ENCODE results near the gene CD300A.

Gene CD300A

DNA sequence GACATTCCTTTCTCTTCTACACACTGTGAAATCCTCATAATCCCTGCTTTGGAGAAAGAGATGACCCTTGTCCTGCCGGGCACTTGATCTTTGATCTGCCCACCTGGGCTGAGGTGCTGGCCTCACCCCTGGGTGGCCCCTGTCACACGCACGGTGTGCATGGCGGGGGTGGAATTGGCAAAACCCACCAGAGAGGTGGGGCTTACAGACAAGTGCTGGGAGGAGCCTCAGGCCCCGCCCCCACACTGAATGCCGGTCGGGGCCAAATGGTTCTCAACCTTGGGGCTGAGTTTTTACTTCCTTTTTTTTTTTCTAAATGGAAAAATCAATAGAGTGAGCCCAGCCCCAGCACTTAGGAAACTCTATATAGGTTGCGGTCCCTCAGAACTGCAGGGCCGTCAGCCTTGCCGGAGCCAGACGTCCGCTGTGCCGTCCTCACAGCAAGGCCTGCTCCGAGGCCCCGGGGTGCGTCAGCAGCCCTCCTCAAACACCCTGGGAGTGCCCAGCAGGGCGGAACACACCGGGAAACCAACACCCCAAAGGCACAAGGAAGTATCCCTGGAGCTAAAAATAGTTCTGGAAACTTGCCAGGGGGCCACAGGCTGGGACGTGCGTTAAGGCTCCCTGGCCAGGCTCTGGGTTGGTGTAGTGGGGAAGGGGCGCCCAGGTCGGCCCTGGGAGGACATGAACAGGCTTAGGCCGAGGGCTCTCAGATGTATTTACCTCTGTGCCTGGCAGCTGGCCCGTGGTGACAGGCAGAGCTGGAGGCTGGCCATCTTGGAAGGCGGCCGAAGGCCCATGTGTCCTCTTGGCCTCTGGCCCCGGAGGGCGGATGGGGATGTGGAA, 23.5 kb upstream of the CD300A start:
- no peak overlapping the region for H3K4me2 ChIP-seq (ENCODE audit: low read length)
- no peaks in the 10 kb centered on the region for H3K4me1 ChIP-seq (ENCODE audit: control insufficient read depth, insufficient read depth, low read length)
- no peaks in the 10 kb centered on the region for H3K27me3 ChIP-seq (ENCODE audit: control insufficient read depth, insufficient read depth, low read length)
- no peak overlapping the region for H3K4me3 ChIP-seq (ENCODE audit: low read length)
- H3K36me3 ChIP-seq (ENCODE audit: insufficient read depth, low read length) = no peaks in the 10 kb centered on the region
- H3K9me3 ChIP-seq (replicated peaks; ENCODE audit: low read length) = no peaks in the 10 kb centered on the region
- no peak overlapping the region for H3K9ac ChIP-seq (ENCODE audit: low read depth, low read length)

DNA sequence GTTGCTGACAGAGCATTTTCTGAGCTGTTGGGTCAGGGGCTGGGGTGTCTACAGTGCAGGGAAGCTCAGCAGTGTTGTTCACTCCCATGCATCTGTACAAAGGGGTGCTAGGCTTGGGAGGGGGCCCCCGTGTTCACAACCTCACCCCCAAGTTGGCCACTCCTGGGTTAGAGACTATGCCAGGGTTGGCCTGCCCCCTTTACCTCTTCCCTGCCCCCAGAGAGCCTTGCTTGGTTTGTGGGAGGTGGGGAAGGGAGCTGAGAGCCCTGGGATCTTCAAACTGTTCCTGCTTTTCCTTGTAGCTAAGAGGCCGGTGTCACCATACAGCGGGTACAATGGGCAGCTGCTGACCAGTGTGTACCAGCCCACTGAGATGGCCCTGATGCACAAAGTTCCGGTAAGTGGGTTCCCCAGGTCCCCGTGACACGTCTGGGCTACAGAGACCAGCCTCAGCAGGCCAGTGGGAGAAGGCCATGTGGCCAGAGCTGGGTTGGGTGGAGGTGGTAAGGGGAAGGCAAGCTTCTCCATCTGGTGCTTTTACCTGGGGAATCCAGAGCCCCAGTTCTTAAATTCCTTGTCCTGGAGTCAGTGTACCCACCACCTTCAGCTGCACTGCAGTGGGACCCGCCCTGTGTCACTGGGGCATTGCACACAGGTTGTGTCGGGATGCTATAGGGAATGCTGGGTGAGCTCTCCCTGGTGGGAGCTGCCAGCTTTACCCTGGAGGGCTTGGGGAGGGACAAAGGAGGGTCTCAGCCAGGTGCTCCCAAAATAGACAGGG, 22.7 kb upstream of the CD300A start:
- no peaks in the 10 kb centered on the region for H3K27me3 ChIP-seq (ENCODE audit: control insufficient read depth, insufficient read depth, low read length)
- no peak overlapping the region for H3K4me2 ChIP-seq (ENCODE audit: low read length)
- no peak overlapping the region for H3K9ac ChIP-seq (ENCODE audit: low read depth, low read length)
- H3K4me3 ChIP-seq (ENCODE audit: low read length) = no peak overlapping the region
- H3K4me1 ChIP-seq (ENCODE audit: control insufficient read depth, insufficient read depth, low read length) = no peaks in the 10 kb centered on the region
- no peaks in the 10 kb centered on the region for H3K36me3 ChIP-seq (ENCODE audit: insufficient read depth, low read length)
- H3K9me3 ChIP-seq (replicated peaks; ENCODE audit: low read length) = no peaks in the 10 kb centered on the region

DNA sequence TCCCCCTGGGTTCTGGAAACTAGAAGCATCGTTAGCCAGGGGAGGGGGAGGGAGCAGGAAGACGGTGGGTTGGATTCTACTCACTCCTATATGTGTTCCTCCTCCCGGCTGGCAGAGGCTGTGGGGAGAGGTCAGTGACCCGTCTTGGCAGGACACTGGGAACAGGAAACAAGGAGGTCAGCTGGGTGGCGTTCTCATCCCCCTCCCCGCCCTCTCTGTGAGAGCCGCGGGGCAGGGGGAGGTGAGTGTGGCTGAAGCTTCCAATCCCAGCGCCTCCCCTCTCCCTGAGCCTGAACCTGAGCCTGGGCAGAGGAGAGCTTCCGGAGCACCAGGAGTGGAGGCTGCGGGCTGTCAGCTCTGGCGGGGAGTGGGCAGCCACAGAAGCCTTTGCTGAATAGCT, 22.0 kb upstream of the CD300A start:
- Histone ChIP-seq H3K27me3 (ENCODE audit: control insufficient read depth, insufficient read depth, low read length) (no peaks in the 10 kb centered on the region), H3K4me1 (ENCODE audit: control insufficient read depth, insufficient read depth, low read length) (no peaks in the 10 kb centered on the region), H3K9ac (ENCODE audit: low read depth, low read length) (no peak overlapping the region), H3K4me3 (ENCODE audit: low read length) (no peak overlapping the region), H3K9me3 (replicated peaks; ENCODE audit: low read length) (no peaks in the 10 kb centered on the region), H3K4me2 (ENCODE audit: low read length) (no peak overlapping the region), H3K36me3 (ENCODE audit: insufficient read depth, low read length) (no peaks in the 10 kb centered on the region)

DNA sequence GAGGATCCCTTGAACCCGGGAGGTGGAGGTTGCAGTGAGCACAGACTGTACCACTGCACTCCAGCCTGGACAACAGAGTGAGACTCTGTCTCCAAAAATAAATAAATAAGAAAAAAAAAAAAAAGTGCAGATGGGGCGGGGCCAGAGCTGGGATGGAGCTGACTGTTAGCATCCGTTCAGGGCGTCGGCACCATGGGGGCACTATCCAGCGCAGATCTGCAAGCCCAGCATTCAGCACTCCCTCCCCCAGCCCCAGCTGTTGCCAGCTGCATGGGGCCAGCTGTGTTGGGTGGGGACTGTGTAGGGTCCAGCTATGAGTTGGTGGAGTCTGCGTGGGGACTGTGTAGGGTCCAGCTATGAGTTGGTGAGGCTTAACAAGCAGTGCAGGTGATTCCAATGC, 21.3 kb upstream of the CD300A start:
- no peak overlapping the region for H3K4me3 ChIP-seq (ENCODE audit: low read length)
- H3K4me1 ChIP-seq (ENCODE audit: control insufficient read depth, insufficient read depth, low read length) = no peaks in the 10 kb centered on the region
- H3K4me2 ChIP-seq (ENCODE audit: low read length) = no peak overlapping the region
- H3K9ac ChIP-seq (ENCODE audit: low read depth, low read length) = no peak overlapping the region
- H3K9me3 ChIP-seq (replicated peaks; ENCODE audit: low read length) = no peaks in the 10 kb centered on the region
- no peaks in the 10 kb centered on the region for H3K27me3 ChIP-seq (ENCODE audit: control insufficient read depth, insufficient read depth, low read length)
- H3K36me3 ChIP-seq (ENCODE audit: insufficient read depth, low read length) = no peaks in the 10 kb centered on the region

DNA sequence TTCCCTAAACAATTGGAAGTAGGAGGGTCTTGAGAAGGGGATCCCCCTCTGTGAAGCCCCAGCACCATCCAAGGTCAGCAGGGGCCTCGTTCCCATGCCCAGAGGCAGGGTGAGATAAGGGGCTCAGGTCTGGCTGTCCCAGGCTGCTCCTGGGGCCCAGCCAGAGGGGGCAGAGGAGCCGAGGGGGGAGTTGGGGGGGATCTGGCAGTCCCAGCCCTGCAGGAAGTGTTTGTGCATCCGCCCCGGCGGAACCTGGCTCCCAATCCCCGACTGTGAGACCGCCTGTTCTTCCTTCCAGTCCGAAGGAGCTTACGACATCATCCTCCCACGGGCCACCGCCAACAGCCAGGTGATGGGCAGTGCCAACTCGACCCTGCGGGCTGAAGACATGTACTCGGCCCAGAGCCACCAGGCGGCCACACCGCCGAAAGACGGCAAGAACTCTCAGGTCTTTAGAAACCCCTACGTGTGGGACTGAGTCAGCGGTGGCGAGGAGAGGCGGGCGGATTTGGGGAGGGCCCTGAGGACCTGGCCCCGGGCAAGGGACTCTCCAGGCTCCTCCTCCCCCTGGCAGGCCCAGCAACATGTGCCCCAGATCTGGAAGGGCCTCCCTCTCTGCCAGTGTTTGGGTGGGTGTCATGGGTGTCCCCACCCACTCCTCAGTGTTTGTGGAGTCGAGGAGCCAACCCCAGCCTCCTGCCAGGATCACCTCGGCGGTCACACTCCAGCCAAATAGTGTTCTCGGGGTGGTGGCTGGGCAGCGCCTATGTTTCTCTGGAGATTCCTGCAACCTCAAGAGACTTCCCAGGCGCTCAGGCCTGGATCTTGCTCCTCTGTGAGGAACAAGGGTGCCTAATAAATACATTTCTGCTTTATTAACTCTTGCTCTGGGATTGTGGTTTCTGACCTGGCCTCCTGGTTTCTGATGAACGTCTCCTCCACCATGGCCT, 19.6 kb upstream of the CD300A start:
- Histone ChIP-seq H3K9ac (ENCODE audit: low read depth, low read length) (no peak overlapping the region), H3K4me1 (ENCODE audit: control insufficient read depth, insufficient read depth, low read length) (no peaks in the 10 kb centered on the region), H3K4me2 (ENCODE audit: low read length) (no peak overlapping the region), H3K27me3 (ENCODE audit: control insufficient read depth, insufficient read depth, low read length) (no peaks in the 10 kb centered on the region), H3K9me3 (replicated peaks; ENCODE audit: low read length) (no peaks in the 10 kb centered on the region), H3K4me3 (ENCODE audit: low read length) (no peak overlapping the region), H3K36me3 (ENCODE audit: insufficient read depth, low read length) (no peaks in the 10 kb centered on the region)

DNA sequence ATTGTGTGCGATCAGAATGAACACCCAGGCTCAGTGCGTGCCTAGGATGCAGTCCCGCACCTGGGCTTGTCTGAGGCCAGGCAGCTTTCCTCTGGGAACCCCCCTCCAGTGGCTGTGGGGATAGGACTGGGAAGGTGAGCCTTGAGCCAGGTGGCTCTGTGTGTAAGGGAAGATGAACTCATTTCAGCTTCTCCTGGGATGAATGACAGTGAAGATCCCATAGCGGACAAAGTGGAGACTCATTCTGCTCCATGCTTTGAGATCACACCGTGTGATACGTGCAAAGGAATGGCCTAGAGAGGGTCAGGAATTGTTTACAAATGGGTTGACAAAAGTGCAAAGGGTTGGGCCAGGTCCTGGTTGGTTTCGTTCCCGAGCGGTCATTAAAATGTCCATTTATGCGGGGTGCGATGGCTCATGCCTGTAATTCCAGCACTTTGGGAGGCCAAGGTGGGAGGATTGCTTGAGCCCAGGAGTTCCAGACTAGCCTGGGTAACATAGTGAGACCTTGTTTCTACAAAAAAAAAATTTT, 18.7 kb upstream of the CD300A start:
- Histone ChIP-seq H3K9me3 (replicated peaks; ENCODE audit: low read length) (no peaks in the 10 kb centered on the region), H3K36me3 (ENCODE audit: insufficient read depth, low read length) (no peaks in the 10 kb centered on the region), H3K4me2 (ENCODE audit: low read length) (no peak overlapping the region), H3K4me3 (ENCODE audit: low read length) (no peak overlapping the region), H3K9ac (ENCODE audit: low read depth, low read length) (no peak overlapping the region), H3K27me3 (ENCODE audit: control insufficient read depth, insufficient read depth, low read length) (peaks cover 8% of the 10 kb centered on the region), H3K4me1 (ENCODE audit: control insufficient read depth, insufficient read depth, low read length) (no peaks in the 10 kb centered on the region)

DNA sequence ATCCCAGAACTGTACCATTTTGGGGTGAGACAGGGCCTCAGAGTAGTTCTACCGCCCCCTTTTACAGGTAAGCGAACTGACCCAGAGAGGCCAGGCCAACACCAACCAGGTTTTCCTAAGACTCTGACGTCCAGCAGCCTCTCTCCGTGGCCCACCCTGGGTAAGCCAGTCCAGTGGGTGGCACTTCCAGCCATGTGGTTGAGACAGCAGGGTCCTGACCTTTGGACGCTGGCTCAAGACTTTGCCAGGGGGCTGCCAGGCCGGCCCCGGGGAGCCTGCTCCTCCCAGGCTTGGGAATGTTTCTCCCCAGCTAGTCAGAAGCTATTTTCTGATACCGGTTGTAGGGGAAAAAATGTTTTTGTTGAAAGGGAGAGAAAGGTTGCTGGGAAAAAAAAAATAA, 17.7 kb upstream of the CD300A start:
- Histone ChIP-seq H3K4me2 (ENCODE audit: low read length) (no peak overlapping the region), H3K27me3 (ENCODE audit: control insufficient read depth, insufficient read depth, low read length) (peaks cover 8% of the 10 kb centered on the region), H3K9me3 (replicated peaks; ENCODE audit: low read length) (no peaks in the 10 kb centered on the region), H3K4me3 (ENCODE audit: low read length) (no peak overlapping the region), H3K4me1 (ENCODE audit: control insufficient read depth, insufficient read depth, low read length) (no peaks in the 10 kb centered on the region), H3K9ac (ENCODE audit: low read depth, low read length) (no peak overlapping the region), H3K36me3 (ENCODE audit: insufficient read depth, low read length) (no peaks in the 10 kb centered on the region)

DNA sequence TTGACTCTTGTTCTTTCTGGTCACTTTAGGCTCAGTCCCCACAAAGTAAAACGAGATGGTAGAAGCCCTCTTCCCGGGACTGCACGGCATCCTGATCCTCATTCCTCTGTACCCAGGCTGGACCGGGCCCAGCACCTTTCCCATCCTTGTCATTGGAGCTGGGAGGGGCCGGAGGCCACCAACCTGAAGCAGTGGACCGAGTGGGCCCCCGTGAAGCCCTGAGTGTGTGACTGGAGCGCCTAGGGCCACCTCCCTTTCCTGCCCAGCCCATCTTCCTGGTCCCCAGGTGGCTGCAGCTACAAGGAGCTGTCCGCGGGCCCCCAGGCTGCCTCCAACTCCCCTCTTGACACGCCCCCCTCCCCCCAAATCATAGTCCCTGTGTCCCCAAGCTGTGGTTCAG, 17.1 kb upstream of the CD300A start:
- H3K9me3 ChIP-seq (replicated peaks; ENCODE audit: low read length) = no peaks in the 10 kb centered on the region
- H3K27me3 ChIP-seq (ENCODE audit: control insufficient read depth, insufficient read depth, low read length) = peaks cover 8% of the 10 kb centered on the region
- H3K36me3 ChIP-seq (ENCODE audit: insufficient read depth, low read length) = no peaks in the 10 kb centered on the region
- peaks cover 3% of the 10 kb centered on the region for H3K4me1 ChIP-seq (ENCODE audit: control insufficient read depth, insufficient read depth, low read length)
- no peak overlapping the region for H3K4me2 ChIP-seq (ENCODE audit: low read length)
- H3K9ac ChIP-seq (ENCODE audit: low read depth, low read length) = no peak overlapping the region
- no peak overlapping the region for H3K4me3 ChIP-seq (ENCODE audit: low read length)

DNA sequence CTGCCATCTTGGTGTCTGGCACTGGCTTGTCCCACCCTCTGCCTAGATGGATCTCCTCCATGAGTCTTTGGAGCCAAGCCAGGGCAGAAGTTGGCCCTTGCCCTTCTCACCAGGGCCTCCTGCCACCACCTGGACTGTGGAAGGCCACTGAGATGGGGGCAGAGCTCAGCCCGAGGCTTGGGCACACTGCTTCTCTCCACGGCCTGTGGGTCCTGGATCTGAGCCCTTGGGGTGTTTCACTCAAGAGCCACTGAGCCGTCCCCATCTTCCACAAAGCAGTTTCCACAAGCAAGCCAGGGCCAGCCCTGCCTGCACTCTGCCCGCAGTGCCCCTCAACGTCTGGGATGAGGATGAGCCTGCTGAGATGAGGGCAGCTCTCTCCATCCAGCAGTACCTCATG, 16.7 kb upstream of the CD300A start:
- peaks cover 6% of the 10 kb centered on the region for H3K4me1 ChIP-seq (ENCODE audit: control insufficient read depth, insufficient read depth, low read length)
- no peak overlapping the region for H3K4me2 ChIP-seq (ENCODE audit: low read length)
- H3K9me3 ChIP-seq (replicated peaks; ENCODE audit: low read length) = no peaks in the 10 kb centered on the region
- H3K36me3 ChIP-seq (ENCODE audit: insufficient read depth, low read length) = no peaks in the 10 kb centered on the region
- H3K4me3 ChIP-seq (ENCODE audit: low read length) = no peak overlapping the region
- no peak overlapping the region for H3K9ac ChIP-seq (ENCODE audit: low read depth, low read length)
- peaks cover 8% of the 10 kb centered on the region for H3K27me3 ChIP-seq (ENCODE audit: control insufficient read depth, insufficient read depth, low read length)

DNA sequence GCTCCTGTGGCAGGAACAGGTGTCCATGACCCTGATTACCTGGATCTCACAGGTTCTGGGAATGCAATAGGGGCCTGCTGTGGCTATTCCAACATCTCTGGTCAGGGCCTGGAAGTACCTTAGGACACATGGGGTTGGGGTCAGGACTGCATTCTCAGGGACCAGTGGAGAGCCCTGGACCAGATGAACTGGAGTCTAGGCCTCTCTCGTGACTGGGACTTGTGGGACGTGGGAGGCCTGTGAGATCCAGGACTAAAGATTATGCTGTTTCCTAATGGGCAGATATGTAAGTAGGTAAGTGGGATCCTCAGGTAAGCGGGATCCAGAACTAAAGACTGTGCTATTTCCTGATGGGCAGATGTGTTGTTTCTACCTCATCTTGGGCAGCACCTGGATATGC, 16.2 kb upstream of the CD300A start:
- Histone ChIP-seq H3K4me2 (ENCODE audit: low read length) (no peak overlapping the region), H3K36me3 (ENCODE audit: insufficient read depth, low read length) (no peaks in the 10 kb centered on the region), H3K9me3 (replicated peaks; ENCODE audit: low read length) (no peaks in the 10 kb centered on the region), H3K9ac (ENCODE audit: low read depth, low read length) (no peak overlapping the region), H3K27me3 (ENCODE audit: control insufficient read depth, insufficient read depth, low read length) (peaks cover 8% of the 10 kb centered on the region), H3K4me1 (ENCODE audit: control insufficient read depth, insufficient read depth, low read length) (peaks cover 6% of the 10 kb centered on the region), H3K4me3 (ENCODE audit: low read length) (no peak overlapping the region)

DNA sequence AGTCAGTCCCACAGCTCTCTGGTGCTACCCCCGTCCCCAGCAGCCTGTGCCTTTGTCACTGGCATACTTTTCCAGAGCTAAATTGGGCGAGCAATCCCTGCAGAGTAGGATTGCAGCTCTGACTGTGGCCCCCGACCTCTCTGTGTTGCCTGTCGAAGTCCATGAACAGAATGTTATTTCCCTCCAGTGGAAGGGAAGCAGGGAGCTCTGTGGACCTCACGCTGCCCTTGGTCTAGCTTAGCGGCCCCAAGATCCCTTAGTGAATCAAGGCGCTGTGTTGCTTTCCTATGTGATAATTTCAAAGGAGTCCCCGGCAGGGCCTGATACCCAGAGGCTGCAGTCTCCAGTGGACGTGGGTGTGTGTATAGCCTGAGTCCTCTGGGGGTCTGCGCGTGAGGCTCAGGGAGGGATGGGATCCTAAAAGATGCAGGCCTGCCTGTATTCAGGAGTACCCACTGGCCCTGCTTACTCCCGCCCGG, 15.5 kb upstream of the CD300A start:
- Histone ChIP-seq H3K27me3 (ENCODE audit: control insufficient read depth, insufficient read depth, low read length) (peaks cover 8% of the 10 kb centered on the region), H3K36me3 (ENCODE audit: insufficient read depth, low read length) (no peaks in the 10 kb centered on the region), H3K4me1 (ENCODE audit: control insufficient read depth, insufficient read depth, low read length) (peaks cover 6% of the 10 kb centered on the region), H3K9me3 (replicated peaks; ENCODE audit: low read length) (no peaks in the 10 kb centered on the region), H3K4me3 (ENCODE audit: low read length) (no peak overlapping the region), H3K4me2 (ENCODE audit: low read length) (no peak overlapping the region), H3K9ac (ENCODE audit: low read depth, low read length) (no peak overlapping the region)

Measured in skeletal muscle satellite cell (primary cell).